ENCODE measurements around the gene ITPK1.

The ITPK1 gene

DNA sequence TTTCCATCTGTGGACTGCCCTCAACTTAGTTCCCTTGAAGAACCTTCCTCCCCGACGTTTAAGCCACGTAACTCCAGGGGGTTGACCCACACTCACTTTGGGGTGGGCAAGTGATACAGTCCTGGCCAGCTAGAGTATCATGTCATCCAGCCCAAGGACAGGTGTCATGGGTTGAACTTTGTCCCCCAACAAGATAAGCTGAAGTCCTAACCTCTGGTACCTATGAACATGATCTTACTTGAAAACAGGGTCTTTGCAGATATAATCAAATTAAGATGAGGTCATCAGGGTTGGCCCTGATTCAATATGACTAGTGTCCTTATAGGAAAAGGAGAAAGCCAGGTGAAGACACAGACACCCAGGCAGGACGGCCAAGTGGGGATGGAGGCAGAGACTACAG, 68.6 kb downstream of the ITPK1 start:
- TF ChIP-seq, protein P1, sequence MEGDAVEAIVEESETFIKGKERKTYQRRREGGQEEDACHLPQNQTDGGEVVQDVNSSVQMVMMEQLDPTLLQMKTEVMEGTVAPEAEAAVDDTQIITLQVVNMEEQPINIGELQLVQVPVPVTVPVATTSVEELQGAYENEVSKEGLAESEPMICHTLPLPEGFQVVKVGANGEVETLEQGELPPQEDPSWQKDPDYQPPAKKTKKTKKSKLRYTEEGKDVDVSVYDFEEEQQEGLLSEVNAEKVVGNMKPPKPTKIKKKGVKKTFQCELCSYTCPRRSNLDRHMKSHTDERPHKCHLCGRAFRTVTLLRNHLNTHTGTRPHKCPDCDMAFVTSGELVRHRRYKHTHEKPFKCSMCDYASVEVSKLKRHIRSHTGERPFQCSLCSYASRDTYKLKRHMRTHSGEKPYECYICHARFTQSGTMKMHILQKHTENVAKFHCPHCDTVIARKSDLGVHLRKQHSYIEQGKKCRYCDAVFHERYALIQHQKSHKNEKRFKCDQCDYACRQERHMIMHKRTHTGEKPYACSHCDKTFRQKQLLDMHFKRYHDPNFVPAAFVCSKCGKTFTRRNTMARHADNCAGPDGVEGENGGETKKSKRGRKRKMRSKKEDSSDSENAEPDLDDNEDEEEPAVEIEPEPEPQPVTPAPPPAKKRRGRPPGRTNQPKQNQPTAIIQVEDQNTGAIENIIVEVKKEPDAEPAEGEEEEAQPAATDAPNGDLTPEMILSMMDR (IDR thresholded peaks at IDR 0.05; ENCODE audit: borderline replicate concordance, insufficient read depth, low read depth, low read length), result no peak
- H3K4me3 ChIP-seq (ENCODE audit: low read depth, low read length), result no peak overlapping the region

DNA sequence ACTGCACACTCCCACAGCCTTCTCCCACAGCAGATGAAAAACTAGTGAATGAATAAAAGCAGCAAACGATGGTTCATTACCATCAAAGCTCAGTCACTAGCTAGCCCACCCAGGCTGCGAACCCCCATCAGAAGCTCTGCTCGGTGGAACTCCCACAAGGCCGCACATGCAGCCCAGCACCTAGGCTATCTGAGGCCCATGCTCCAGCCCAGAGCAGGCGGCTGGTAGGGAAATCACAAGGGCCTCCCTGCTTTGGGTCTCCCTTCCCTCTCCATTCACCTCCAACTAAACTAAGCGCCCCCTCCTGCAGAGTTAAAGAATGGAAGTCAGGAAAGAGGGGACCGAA, 69.0 kb downstream of the ITPK1 start:
- H3K4me3 ChIP-seq (ENCODE audit: low read depth, low read length), result no peak overlapping the region
- TF ChIP-seq, protein P1 (IDR thresholded peaks at IDR 0.05; ENCODE audit: borderline replicate concordance, insufficient read depth, low read depth, low read length), result no peak

DNA sequence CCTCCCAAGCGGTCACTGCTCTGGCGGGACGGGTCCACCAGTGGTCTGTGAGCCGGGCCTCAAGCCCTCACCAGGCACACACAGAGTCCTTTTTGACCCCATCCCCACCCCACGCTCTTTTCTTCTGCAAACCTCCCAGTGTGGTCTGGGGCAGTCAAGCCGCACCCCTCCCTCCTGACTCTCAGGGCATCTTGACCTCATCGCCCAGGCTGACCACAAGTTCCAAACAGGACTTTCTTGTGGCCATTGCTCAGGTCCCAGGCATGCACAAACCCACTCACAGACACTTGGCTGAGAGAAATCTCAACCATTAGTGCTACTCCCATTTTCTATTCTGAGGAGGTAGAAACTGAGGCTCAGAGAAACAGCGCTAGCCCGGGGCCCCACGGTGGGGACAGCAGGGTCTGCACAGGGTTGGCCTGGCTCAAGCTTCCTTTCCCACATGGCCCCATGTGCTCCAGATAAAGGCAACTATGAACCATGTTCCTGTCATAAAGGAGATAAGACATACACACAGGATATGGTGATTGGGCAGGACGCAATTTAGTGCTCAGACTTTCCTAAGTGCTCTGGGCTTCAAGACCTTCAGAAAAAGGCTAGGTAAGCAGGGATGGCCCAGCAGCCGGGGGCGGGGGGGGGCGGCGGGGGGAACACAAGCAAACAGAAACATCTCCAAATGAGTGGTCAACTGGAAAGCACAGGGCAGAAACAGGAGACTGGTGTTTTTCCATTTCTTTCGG, 69.6 kb downstream of the ITPK1 start:
- H3K4me3 ChIP-seq (ENCODE audit: low read depth, low read length), result no peak overlapping the region
- TF ChIP-seq, protein P1 (IDR thresholded peaks at IDR 0.05; ENCODE audit: borderline replicate concordance, insufficient read depth, low read depth, low read length), result no peak

DNA sequence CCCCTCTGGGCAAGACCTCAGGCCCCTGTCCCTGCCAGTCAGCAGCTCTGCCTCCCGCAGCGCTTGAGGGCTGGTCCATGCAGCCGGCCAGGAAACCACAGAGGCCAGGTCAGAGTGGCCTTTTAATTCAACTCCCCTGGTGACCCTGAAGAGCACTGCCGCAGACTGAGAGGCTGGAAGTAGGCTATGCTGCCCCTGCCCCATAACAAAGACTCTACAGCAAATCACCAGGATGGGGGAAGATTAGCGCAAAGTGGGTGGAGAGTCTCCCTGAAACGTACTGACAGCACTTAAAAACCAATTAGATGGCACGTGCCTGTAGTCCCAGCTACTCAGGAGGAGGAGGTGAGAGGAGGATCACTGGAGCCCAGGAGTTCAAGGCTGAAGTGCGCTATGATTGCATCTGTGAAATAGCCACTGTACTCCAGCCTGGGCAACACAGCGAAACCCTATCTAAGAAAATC, 70.5 kb downstream of the ITPK1 start:
- no peak overlapping the region for H3K4me3 ChIP-seq (ENCODE audit: low read depth, low read length)
- TF ChIP-seq, protein P1 (IDR thresholded peaks at IDR 0.05; ENCODE audit: borderline replicate concordance, insufficient read depth, low read depth, low read length), result no peak

DNA sequence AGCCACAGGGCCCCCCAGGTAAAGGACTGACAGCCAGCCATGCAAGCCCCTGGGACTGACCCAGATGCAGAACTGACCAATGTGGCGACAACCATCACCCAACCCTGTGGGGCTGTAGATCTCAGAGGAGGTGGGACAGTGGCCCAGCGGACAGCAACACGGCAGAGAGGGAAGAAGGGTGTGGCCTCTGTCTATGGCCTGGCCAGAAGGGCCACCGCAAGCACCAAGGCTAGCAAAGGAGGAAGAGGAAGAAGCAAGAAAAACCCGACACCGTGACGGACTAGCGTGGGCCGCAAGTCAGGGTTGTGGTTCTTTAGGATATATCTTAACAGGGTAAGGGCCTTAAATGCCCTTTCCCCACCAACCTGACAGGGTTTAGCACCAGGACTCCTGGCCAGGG, 71.2 kb downstream of the ITPK1 start:
- no peak overlapping the region for H3K4me3 ChIP-seq (ENCODE audit: low read depth, low read length)
- TF ChIP-seq, protein P1 (IDR thresholded peaks at IDR 0.05; ENCODE audit: borderline replicate concordance, insufficient read depth, low read depth, low read length), result no peak

DNA sequence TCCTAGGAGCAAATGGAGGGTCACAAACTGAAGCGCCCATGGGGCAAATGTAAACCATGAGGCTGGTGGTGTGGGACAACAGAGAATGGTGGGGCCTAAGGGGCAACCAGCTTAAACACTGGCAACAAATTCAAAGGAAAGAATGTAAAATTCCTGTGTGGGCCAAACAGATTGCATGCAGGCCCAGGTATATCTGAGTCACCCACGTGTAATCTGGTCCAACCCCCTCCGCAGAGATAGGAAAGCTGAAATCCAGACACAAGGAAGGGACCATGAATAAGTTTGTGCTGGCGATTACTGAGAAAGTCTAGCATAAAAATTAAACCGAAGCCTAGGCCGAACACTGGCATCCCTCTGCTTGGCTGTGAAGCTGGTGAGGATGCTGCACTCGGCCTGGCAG, 71.6 kb downstream of the ITPK1 start:
- no peak overlapping the region for H3K4me3 ChIP-seq (ENCODE audit: low read depth, low read length)
- TF ChIP-seq, protein P1 (IDR thresholded peaks at IDR 0.05; ENCODE audit: borderline replicate concordance, insufficient read depth, low read depth, low read length), result no peak

Data from GM12875 (cell line).